Activated CD8-positive, alpha-beta memory T cell treated with anti-CD3 and anti-CD28 coated beads, Interleukin-2, amount 50 U/mL, for 4 hours (primary cell): ENCODE measurements around the gene DDX23.

ENCODE experiments used
- DNase-seq: peaks from one replicate; pipeline ENCODE4 v3.0.0-alpha.2; 2020

DDX23 gene

GRCh38 chr12:48822139-48822538 is 29.8 kb downstream of the DDX23 start:
- no peak for DNase-seq

- DNase-seq: no peak
Measured at GRCh38 chr12:48819986-48820725, 31.8 kb downstream of the DDX23 start.

GRCh38 chr12:48818831-48819590 is 33.0 kb downstream of the DDX23 start:
- DNase-seq: peak; percentile 51

- peak; percentile 79 for DNase-seq
Measured at GRCh38 chr12:48817873-48818830, 33.8 kb downstream of the DDX23 start, which contains the start of gene CACNB3. Gene CACNB3, plus strand, starts transcription at chr12:48818496. Its CDS starts 434 bp downstream, at chr12:48818930.

- DNase-seq: no peak
Measured at GRCh38 chr12:48816143-48816854, 35.7 kb downstream of the DDX23 start.

GRCh38 chr12:48815126-48816110 is 36.5 kb downstream of the DDX23 start:
- no peak for DNase-seq

GRCh38 chr12:48814262-48815125 is 37.5 kb downstream of the DDX23 start:
- peak; percentile 75 for DNase-seq

GRCh38 chr12:48813465-48814261 is 38.3 kb downstream of the DDX23 start:
- DNase-seq: no peak

GRCh38 chr12:48812389-48812788 is 39.6 kb downstream of the DDX23 start:
- DNase-seq: no peak

- DNase-seq: no peak
Measured at GRCh38 chr12:48811437-48812090, 40.4 kb downstream of the DDX23 start.

- no peak for DNase-seq
Measured at GRCh38 chr12:48810903-48811431, 41.0 kb downstream of the DDX23 start.

- DNase-seq: no peak
Measured at GRCh38 chr12:48807981-48808380, 44.0 kb downstream of the DDX23 start.

GRCh38 chr12:48803675-48804074 is 48.3 kb downstream of the DDX23 start:
- no peak for DNase-seq

GRCh38 chr12:48800971-48801370 is 51.0 kb downstream of the DDX23 start:
- no peak for DNase-seq

GRCh38 chr12:48800457-48800856 is 51.5 kb downstream of the DDX23 start:
- DNase-seq: no peak

- no peak for DNase-seq
Measured at GRCh38 chr12:48796976-48797375, 55.0 kb downstream of the DDX23 start.

GRCh38 chr12:48795550-48796455 is 56.2 kb downstream of the DDX23 start:
- DNase-seq: peak; percentile 52
